Inferior parietal cortex (tissue), 1 donor: ENCODE results near the gene PHKB.

Experiments used
- DNase-seq: peaks from one replicate; pipeline ENCODE4 v3.0.0-alpha.2; 2016; ENCODE audit errors: extremely low spot score

PHKB gene

DNA sequence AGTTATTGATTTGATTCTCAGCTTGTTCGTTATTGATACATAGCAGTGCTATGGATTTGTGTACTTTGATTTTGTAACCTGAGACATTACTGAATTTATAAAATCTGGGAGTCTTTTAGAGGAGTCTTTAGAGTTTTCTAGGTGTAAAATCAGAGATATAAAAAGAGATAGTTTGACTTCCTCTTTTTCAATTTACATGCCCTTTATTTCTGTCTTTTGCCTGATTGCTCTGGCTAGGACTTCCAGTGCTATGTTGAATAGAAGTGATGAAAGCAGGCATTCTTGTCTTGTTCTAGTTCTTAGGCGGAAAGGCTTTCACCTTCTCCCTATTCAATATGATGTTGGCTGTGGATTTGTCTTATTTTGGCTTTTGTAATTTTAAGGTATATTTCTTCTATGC lies 106.2 kb downstream of the PHKB start:
- DNase-seq, result no peak

DNA sequence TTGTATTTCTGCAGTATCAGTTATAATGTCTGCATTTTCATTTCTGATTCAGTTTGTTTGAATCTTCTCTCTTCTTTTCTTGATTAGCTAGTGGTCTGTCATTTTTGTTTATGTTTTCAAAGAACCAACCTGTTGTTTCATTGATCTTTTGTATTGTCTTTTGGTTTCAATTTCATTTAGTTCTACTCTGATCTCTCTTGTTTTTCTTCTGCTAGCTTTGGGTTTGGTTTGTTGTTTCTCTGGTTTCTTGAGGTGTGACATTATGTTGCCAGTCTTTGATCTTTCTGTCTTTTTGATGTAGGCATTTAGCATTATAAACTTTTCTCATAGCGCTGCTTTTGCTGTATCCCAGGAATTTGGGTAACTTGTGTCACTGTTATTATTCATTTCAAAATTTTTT lies 107.2 kb downstream of the PHKB start:
- DNase-seq, result no peak

DNA sequence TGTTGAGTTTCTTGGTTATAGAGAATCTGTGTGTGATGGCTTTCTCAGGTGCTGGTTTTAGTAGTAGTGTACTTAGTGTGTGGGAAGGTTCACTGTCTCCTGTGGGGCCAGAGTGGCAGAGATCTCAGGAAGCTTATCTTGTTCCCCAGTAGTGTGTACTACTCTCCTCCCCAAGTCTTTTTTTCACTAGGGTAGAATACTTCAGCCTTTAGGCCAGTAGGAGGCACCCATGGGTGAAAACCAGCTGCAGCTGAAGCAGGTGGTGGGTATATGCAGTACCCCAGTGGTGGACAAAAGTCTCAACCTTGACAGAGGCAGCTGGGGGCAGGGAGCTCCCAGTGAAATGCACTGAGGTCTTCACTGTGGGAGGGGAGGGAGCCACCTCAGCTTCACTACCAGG lies 109.9 kb downstream of the PHKB start:
- no peak for DNase-seq

DNA sequence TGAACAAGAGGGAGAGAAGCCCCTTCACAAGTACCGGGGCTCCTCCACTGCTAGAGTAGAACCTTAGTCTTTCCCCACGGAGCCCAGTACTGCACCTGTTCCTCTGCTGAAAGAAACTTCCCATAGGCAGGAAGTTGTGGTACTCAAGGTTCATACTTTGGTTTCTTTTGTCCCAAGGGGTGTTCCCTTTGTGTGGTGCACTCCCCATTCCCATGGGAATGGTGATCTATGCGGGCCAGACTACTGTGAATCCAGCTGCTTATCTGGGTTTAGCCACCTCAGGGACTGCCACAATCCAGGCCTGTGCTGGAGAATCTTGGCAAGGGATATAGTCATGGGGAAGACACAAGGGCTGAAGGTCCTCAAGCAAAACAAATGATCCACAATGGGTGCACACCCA lies 110.6 kb downstream of the PHKB start:
- DNase-seq, result no peak

DNA sequence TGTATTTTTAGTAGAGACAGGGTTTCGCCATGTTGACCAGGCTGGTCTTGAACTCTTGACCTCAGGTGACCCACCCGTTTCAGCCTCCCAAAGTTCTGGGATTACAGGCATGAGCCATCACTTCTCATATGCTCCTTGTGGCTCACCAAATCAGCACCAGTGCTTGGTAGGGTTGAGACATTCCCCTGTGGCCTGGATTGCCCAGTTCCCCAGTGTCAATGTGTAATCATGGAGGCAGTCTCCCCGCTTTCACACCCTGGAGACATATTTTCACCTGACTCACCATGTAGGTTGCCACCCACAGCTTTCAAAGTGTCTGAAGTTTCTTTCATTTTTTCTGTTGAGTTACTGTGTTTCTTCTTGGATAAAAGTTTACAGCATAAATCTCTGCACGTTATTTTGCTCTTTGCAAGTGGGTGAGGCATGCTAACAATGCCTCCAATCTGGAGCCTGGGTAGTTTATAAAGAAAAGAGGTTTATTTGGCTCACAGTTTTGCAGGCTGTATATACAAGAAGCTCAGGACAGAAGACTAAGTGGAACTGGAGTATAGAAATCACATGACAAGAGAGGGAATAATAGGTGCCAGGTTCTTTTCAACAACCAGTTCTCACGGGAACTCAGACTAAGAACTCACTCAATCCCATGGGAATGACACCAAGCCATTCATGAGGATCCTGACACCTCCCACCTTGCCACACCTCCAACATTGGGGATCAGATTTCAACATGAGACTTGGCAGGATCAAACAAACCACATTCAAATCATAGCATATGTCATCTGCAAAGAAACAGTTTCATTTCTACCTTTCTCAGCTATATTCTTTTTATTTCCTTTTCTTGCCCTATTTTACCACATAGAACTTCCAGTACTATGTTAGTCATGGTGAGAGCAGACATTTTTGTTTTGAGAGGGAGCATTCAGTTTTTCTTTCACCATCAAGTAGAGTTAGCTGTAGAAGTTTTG lies 113.2 kb downstream of the PHKB start:
- DNase-seq, result no peak

DNA sequence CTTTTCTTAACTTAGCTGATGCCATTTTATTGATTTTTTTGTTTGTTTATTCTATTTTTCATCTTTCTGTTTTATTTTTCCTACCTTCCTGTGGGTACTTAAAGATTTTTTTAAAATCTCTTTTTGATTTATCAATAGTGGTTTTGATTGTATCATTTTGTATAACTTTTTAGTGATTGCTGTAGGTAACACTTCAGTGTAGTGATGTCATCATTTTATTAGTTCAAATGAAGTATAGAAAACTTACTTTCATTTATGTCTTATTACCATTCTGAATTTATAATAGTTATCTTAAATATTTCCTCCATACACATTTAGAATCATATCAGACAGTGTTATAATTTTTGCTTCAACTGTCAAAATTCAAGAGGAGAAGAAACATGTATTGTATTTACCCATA lies 115.9 kb downstream of the PHKB start:
- DNase-seq, result no peak

DNA sequence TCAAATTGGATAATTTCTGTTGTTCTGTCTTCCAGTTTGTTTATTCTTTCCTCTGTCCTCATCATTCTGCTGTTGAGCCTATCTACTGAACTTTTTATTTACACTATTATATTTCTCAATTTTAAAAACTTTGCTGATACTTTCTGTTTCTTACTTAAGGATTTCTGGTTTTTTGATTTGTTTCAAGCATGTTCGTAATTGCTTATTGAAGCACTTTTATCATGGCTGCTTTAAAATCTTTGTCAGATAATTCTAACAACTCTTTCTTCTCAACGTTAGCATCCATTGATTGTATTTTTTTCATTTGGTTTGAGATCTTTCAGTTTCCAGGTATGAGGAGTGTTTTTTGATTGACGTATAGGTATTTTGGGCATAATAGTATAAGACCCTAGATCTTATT lies 116.9 kb downstream of the PHKB start:
- DNase-seq, result no peak

DNA sequence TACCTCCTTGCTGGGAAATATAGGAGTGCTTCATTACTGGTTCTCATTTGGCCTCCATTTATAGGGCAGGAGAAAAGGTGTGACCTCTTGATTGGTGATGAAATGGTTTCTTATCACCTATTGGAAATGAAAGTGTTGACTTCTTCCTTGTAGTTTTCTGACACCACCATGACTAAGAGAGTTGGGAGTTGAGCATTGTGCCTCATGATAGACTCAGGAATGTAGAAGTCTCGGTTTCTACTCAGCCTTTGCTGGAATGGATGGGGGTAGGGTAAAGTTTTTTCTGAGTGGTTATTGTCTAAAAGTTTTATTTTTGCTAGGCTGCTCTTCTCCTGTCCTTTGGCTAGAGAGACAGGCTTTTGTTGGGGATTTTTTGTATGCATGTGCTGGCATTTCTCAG lies 117.4 kb downstream of the PHKB start:
- DNase-seq, result no peak

DNA sequence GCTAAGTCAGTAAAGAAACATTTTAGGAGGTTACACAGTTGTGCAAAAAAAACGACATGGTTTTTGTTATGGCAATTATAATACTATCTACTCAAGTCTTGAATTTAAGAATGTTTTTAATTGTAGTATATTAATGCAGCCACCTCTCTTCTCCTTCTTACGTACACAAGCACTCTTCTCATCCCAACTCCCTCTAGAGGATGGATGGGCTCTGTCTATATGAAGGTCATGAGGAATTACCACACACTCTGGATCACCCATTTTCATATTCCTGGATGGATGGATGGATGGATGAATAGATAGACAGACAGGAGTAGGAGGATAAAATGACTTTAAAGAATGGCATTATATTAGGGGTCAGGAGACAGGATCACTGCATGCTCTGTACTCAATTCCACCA lies 120.0 kb downstream of the PHKB start:
- no peak for DNase-seq

DNA sequence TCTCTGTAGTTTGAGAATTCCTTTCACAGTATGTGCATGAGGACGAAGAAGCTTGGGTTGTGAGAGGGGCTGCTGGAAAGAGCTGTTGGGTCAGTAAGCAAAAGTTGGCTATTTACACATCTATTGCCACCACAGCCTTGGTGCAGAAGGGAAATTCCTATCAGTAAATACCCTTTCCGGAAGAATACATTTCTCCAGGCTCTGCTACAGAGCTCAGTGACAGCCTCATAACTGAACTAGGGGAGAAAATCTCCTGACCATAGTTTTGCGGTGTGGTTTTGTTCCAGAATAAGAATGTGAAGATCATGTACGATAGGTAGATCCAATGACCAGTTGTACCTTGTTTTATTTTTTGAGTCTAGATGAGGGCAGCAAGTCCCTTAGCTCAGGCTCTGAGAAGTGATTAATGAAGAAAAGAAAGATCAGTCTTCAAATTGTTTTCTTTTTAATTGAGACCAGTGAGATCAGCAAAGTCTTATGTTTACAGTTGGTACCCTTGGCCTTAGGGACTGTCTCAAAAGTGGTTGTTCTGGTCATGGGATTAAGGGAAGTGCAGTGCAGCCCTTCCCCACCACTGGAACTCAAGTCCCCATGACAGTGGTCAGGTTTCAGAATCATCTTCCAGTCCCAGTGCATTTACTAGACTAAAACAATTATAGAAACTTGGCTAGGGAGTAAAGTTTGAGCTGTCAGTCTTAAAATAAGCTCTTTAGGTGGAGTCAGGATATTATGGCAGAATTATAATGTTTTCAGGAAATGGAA lies 123.5 kb downstream of the PHKB start:
- no peak for DNase-seq

DNA sequence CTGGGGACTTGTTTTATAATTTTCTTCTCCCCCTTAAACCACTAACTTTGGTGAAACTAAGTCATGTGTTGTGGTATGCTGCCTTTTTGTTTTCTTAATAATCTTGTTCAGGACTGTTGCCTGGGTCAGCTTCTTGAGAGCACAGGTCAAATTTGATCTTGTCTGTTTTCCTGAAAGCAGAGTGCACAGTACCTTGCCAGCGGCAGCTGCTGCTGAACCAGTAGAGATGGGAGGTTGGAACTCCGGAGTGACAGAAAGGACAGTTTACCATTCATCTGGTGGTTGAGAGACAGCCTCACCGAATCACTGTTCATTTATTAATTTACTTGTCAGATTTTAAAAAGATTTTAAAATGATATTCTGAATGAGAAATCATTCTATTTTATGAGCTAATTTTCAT lies 125.0 kb downstream of the PHKB start:
- no peak for DNase-seq

DNA sequence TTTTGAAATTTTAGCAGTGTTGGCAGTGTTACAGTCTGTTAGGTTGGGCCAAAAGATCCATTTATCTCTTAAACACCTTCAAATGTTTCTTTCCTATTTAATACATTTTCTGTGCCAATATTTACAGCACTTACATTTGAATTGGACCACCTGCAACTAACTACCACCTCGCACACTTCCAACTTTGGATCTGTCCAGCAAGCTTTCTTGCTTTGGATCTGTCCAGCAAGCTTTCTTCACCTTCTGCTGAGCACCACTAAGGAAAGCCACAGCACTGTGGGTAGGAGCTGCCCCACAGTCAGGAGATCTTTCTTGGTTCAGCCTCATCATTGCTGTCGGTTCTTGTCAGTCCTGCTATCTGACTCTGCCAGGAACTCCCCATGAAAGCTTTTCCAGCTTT lies 129.3 kb downstream of the PHKB start:
- DNase-seq, result no peak

DNA sequence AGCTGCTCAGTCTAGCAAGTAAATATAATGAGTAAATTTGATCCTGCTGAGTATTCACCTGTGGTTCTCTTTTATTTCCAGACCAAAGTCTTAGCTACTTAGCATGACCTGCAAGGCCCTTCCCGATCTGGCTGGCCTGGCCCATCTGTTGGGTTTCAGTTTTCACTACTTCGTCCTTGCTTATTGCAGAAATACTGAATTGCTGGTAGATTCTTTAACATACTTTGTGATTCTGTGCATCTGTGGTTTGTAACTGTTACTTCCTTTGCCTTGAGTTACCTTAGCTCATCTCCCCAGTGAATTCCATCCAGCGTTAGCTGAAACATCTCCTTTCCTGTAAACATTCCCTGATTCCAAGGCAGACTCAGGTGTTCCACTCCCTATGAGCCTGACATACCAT lies 131.1 kb downstream of the PHKB start:
- no peak for DNase-seq

DNA sequence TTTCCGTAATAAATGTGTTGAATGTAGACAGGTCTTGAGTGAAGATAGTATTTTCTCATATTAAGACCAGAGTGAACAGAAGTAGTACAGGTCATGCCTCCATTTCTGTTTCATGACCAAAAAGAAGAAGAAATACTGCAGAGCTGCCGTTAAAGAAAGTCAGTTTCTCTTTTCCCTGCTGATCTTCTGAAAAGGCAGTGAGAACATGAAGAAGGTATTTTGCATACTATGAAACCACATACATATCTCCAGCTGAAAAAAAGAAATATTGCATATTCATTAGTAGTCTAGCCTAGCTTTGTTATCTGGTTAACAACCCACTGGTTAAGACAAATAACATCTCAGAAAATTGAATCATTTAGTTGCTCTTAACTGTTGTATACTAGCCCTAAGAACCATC lies 138.4 kb downstream of the PHKB start:
- no peak for DNase-seq

DNA sequence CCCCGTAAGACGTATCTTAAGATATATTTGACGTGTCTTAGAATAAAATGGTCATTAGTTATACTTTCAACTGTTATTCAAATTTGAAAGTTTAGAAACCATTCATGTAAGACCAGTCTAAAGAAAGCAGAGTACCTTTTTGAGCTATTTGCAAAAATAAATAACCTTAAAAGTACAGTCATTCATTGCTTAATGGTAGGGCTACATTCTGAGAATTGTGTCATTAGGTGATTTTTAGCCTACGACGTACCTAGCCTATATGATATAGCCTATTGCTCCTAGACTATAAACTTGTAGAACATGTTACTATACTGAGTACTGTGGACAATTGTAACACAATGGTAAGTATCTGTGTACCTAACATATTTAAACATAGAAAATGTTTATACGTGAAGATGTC lies 139.2 kb downstream of the PHKB start:
- DNase-seq, result no peak

DNA sequence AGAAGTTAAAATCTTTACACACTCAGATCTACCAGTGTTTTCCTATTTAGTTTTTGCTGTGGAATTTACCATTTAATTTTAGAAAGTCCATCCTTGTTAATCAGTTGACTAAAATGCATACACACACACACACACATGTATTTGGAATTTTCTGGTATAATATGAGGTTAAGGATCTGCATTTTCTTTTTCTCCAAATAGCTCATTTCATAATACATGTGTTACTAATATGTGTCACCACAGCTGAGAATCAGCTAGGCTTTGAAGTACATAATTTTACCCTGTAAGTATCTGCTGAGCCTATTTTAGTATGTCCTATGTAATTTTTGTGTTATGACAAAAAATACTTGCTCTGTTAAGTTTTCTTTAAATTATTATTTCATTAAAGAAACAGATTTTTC lies 143.2 kb downstream of the PHKB start:
- no peak for DNase-seq

DNA sequence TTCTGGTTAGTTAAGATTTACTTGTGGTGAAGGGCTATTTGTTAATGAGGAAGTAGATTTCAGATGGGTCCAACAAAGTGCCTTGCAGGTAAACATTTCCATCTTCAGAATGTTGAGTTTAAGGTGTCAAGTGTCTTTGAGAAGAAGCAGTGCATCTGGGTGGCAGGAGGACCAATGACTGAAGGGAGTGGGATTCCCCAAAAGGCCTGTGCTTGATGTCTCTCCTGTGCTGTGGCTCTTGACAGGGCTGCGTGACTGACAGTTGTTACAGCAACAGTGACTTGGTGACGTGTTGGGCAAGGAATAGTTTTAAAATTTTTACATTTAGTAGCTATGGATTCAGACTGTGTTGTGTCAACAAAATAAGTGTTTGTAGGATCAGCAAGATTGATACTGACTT lies 149.9 kb downstream of the PHKB start:
- no peak for DNase-seq

DNA sequence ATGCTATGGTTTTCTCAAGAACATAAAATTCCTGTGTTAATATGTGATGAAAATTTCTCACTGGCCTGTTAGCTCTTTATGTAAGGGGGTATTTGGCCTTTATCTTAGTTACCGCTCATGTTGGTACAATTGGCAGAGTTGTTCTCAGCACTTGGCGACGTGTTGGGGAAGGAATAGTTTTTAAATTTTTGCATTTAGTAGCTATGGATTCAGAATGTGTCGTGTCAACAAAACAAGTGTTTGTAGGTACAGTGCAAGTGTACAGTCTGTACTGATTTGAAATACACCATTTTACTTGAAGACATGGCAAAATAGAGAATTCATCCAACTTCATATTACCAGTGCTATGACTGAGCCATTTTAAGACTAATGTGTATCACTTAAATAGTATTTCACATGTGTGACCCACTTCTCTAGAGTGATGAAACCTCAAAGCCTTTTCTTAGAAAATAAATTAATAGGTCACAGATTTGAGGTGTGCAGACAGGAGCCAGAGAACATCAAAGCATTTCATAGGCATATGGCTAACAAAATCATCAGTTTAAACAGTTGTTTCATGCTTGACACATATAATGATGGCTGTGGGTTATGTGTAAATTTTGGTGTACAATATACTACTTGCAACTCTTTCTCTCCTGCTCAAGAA lies 150.8 kb downstream of the PHKB start:
- no peak for DNase-seq

DNA sequence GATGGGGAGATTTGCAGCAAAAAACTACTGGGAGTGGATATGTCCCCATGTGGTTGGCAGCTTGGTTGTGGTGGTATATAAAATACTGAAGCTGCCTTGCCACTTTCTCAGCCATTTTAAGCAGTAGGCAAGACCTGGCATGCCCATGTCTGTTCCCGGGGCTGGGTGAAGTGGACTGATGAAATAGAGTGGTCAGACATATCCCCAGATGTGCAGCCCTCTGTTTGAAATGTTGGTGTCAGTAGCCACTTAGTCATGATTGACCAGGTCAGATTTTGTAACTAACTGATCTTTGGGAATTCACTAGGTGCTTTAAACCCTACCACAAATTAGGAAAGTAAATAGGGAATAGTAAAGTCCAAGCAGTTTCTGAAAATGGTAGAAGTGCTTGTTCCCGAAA lies 151.6 kb downstream of the PHKB start:
- no peak for DNase-seq

DNA sequence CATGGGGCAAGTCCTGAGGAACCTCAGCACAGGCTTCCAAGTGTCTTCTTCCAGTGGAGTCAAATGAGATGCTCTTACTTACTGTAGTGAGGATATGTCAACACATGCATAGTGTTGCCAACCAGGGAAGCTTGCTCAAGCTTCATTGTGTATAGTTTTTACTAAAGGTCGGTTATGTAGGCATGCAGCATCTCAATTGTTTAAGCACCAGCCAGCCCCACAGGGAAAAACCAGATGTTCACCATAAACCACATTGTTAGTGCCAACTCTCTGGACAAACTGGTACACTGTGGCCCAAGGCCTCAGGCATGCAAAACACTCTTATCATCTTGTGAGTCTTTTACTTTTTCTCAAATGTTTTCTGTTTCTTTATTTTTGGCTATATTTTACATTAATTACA lies 152.1 kb downstream of the PHKB start:
- DNase-seq, result no peak

DNA sequence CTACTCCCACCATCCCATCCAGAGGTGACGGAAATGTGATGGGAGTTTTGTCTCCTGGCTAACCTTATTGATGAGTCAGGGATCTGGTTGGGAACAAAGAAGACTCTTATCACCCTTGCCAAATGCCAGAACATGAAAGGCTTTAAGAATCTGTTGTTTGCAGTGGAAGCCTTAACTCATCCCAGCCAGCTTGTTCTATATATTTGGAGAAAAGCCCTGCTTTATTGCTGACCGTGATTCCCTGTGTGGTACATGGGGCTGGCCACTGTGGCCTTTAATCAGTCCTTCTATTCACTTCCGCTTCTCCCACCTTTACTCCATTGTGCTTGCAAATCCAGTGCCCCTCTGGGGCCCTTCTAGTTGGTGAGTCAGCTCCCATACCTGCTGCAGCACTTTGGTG lies 156.6 kb downstream of the PHKB start:
- no peak for DNase-seq

DNA sequence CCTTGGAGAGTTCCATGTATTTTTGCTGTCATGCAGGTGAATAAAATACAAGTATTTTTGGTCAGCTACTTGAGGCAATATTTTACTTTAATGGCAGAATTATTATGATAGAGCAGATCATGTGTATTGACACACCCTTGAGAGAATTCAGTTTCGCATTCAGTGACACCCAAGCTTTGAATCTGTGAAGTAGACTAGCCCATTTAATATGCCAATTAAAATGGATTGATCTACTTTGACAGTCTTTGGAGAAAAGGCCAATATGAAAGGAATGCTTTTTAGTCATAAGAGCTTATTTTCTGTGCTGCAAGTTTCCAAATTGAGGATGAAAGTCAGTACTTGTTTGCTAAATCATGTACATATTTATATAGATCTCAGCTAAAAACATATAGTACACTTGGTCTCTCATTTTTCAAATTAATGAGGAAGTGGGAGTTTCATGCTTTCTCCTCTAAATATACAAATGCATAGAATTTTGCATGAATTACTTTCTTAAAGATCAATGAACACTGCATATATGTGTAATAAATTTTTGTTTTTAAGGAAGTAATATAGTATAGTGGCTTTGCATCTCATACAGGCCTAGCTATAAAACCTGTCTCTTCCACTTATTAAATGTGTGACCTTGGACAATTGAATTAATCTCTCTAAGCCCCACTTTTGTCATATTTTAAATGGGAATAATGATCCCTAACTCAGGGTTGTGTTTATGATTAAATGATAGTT lies 161.5 kb downstream of the PHKB start:
- no peak for DNase-seq
